Pancreas (tissue), 10 donors: ENCODE measurements around the gene NUMA1. TPM values are rescaled to one million over a fixed set of nuclear protein-coding genes. Genes with fewer than 3 reads are reported as not detected.
A peak's percentile ranks its signal among the peaks of the same experiment; 100 is the strongest.

Experiments used
- ATAC-seq, 4 donors: fragments of 200-7000 bp; cut with Tn5 transposase; one replicate each; pipeline versions ENCODE4 v1.8.0 to v1.9.1; 2020; ENCODE audit warnings: mild to moderate bottlenecking in 4 of 4, moderate library complexity in 4 of 4
- DNase-seq, 6 donors: peaks; one replicate each; pipeline ENCODE4 v3.0.0-alpha.2; 2020
- FAIRE-seq: peaks from 2 replicates; lab custom pipeline; 2012; peaks lifted over from hg19 to GRCh38; lab: Jason Lieb, UNC
- H3K27ac ChIP-seq, 4 donors: fragments of 200-600 bp; sonication (generic); 1 replicate in 3 of 4; 2 replicates in 1 of 4; pipeline versions ENCODE4 v1.5.0 to v1.8.0; 2020
- H3K27me3 ChIP-seq, 4 donors: fragments of 200-600 bp; one replicate each; pipeline ENCODE4 v1.8.0; 2021
- H3K36me3 ChIP-seq, 3 donors: fragments of 200-600 bp; sonication (generic) in 1 of 3; one replicate each; pipeline versions ENCODE4 v1.5.0 to v1.8.0; 2020 to 2021
- H3K4me1 ChIP-seq, 3 donors: fragments of 200-600 bp; one replicate each; pipeline ENCODE4 v1.8.0; 2021
- H3K4me3 ChIP-seq, 4 donors: fragments of 200-600 bp; sonication (generic) in 2 of 4; one replicate each; pipeline versions ENCODE4 v1.5.0 to v1.8.0; 2020 to 2021
- H3K9me3 ChIP-seq, 4 donors: fragments of 200-600 bp; one replicate each; pipeline ENCODE4 v1.8.0; 2021
- WGBS, 2 donors: extraction: QIAGEN DNeasy Blood & Tissue Kit; methylation state at CpG; one replicate each; pipeline ENCODE4 v1.1.7; 2013; 5-methylcytosine and 5-hydroxymethylcytosine counted together
- intact Hi-C, 3 donors: fragments of 100-400 bp; cut with DNase I; formaldehyde crosslinking; loops; one replicate each; pipeline versions ENCODE4 v1.11.1 to v1.14.2; 2022
- polyA plus RNA-seq, 2 donors: library from polyadenylated mRNA; stranded (reverse); fragments of 200-250 nt; gene quantifications; one replicate each; pipeline ENCODE4 v1.2.3, GENCODE V29; 2013
- total RNA-seq, 6 donors: library from RNA; stranded (reverse); fragmentation: NEBNext Ultra II Directional in 4 of 6; extraction: Animal tissue kit (Norgen Biotek cat#: 25700) in 4 of 6; gene quantifications; one replicate each; pipeline versions ENCODE4 v1.2.1 to v1.2.4, GENCODE V29; 2021 to 2023
- TF ChIP-seq, protein P1 (sequence below), 4 donors: fragments of 200-600 bp; sonication (generic) in 3 of 4; IDR thresholded peaks; one replicate each; pipeline versions ENCODE4 v1.5.0 to v1.8.0; 2021; ENCODE audit warnings: antibody characterized with exemption in 4 of 4
- donor health status: healthy with polysubstance abuse.
- donor health status: DM: no; HTN: no; CAD: no; lungs with moderate emphysema.
- donor health status: DM: no; HTN: no; CAD: no.
- donor health status: control.
- donor health status: control.
- donor health status: Bipolar disorder and iron deficiency.
- donor health status: DM: yes; HTN: yes; CAD: no.
- donor health status: DM: no; HTN: no; CAD: no.
- donor health status: DM: no; HTN: no; CAD: no.
- donor health status: DM: yes; HTN: yes; CAD: no.

The NUMA1 gene
- total and polyA plus RNA-seq, 8 donors: 68.8 to 216 (median 99.4) TPM

DNA sequence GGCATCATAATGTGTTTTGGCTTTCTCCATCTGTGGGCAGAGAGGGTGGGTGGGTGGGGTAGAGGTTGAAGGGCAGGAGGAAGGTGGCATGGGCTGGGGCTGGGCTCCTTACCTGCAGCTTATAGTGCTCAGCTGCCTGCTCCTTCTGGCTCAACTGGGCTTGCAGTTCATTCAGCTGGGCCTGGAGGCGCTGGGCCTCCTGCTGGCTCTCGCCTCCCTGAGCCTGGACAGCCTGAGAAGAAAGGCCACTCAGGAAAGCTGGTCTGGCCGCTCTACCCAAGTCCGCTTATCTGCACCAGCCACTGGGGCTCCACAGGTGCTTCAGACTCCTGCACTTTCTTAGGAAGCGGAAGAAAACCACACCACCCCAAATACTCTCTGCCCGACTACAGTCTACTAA lies 71.2 kb downstream of the NUMA1 start:
- TF ChIP-seq, protein P1, sequence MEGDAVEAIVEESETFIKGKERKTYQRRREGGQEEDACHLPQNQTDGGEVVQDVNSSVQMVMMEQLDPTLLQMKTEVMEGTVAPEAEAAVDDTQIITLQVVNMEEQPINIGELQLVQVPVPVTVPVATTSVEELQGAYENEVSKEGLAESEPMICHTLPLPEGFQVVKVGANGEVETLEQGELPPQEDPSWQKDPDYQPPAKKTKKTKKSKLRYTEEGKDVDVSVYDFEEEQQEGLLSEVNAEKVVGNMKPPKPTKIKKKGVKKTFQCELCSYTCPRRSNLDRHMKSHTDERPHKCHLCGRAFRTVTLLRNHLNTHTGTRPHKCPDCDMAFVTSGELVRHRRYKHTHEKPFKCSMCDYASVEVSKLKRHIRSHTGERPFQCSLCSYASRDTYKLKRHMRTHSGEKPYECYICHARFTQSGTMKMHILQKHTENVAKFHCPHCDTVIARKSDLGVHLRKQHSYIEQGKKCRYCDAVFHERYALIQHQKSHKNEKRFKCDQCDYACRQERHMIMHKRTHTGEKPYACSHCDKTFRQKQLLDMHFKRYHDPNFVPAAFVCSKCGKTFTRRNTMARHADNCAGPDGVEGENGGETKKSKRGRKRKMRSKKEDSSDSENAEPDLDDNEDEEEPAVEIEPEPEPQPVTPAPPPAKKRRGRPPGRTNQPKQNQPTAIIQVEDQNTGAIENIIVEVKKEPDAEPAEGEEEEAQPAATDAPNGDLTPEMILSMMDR (IDR thresholded peaks at IDR 0.05): no peak
- no peak for FAIRE-seq
- intact Hi-C loops: no loop called here
- H3K36me3 ChIP-seq: peaks cover 4 to 98% (median 69%) of the 10 kb centered on the region in 3 donors
- no peaks in the 10 kb centered on the region for H3K27me3 ChIP-seq
- 97 to 100% methylated on average over 4 to 6 of the region's 6 CpGs for WGBS, 2 donors
- no peak overlapping the region for H3K27ac ChIP-seq
- H3K4me1 ChIP-seq: peaks cover 6 to 10% (median 9%) of the 10 kb centered on the region in 3 donors
- H3K9me3 ChIP-seq: no peaks in the 10 kb centered on the region
- no peak for DNase-seq
- no peak overlapping the region for H3K4me3 ChIP-seq
- ATAC-seq: no peak

DNA sequence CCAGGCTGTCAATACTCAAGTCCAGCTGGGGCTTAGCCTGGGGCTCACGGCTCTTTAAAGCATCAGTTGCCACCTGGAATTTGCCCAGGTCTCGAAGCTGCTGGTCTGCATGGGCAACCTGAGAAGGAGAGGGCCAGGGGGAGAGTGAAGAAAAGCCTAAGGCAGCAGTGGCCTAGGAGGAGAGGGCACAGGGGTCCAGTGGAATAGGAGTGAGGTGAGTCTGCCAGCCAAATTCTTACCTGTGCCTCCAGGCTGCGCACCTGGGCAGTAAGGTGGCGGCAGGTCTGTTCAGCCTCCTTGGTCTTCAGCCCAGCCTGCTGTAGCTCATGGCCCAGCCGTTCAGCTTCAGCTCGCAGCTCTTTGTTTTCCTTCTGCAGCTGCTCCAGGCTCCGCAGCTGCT lies 71.6 kb downstream of the NUMA1 start:
- Histone ChIP-seq H3K4me1 (peaks cover 6 to 10% (median 7%) of the 10 kb centered on the region in 3 donors), H3K27me3 (no peaks in the 10 kb centered on the region), H3K4me3 (no peak overlapping the region), H3K36me3 (peaks cover 4 to 98% (median 71%) of the 10 kb centered on the region in 3 donors), H3K27ac (no peak overlapping the region), H3K9me3 (no peaks in the 10 kb centered on the region)
- ATAC-seq (no peak), DNase-seq (no peak), FAIRE-seq (no peak)
- intact Hi-C loops: no loop called here
- 84 to 85% methylated on average over 7 of the region's 7 CpGs for WGBS, 2 donors
- TF ChIP-seq, protein P1 (IDR thresholded peaks at IDR 0.05): no peak

DNA sequence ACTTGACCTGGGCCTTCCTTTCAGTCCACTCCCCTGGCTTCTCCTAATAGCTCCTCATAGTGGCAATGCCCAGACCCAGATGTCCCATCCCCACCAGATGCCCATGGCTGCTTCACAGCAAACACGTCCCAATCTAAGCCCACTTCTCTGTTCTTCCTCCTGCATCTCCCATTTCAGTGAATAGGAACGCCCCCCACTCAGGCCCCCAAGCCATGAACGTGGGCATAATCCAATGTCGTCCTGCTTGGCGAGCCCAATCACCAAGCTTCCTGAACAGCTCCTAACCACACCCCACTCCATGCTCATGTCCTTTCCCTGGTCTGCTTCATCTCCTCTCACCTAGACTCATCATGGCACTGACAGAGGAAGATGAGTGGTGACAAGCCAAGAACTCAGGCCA lies 72.8 kb downstream of the NUMA1 start:
- Histone ChIP-seq H3K4me3 (no peak overlapping the region), H3K36me3 (peaks cover 4 to 98% (median 74%) of the 10 kb centered on the region in 3 donors), H3K4me1 (no peaks in the 10 kb centered on the region), H3K27me3 (no peaks in the 10 kb centered on the region), H3K9me3 (no peaks in the 10 kb centered on the region), H3K27ac (no peak overlapping the region)
- ATAC-seq: no peak
- DNase-seq: no peak
- intact Hi-C loops: no loop called here
- WGBS, 2 donors: 86 to 91% methylated on average over 5 of the region's 5 CpGs
- TF ChIP-seq, protein P1 (IDR thresholded peaks at IDR 0.05): no peak
- no peak for FAIRE-seq

DNA sequence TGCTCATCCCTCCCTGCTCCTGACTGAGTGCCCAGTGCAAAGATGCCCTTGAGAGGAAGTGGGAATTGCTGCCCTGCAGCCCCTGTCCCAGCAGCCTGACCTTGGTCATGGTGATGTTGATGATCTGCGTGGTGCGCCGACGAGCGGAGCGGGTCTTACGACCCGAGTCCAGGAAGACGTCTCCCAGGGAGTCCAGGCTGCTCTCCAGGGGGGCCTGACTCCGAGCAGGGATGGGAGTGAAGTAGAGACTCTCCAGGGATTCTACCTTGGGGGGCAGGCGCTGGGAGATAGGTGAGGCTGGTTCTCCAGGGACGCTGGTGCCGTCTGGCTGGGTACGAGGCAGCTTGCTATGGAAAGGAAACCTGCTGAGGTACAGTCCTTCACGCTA lies 73.3 kb downstream of the NUMA1 start:
- H3K9me3 ChIP-seq: no peaks in the 10 kb centered on the region
- H3K36me3 ChIP-seq: peaks cover 4 to 95% (median 71%) of the 10 kb centered on the region in 3 donors
- 87 to 89% methylated on average over 15 of the region's 15 CpGs for WGBS, 2 donors
- ATAC-seq (no peak), DNase-seq (peak in 1 of 6 donors; percentile 48), FAIRE-seq (no peak)
- H3K27me3 ChIP-seq: no peaks in the 10 kb centered on the region
- H3K4me3 ChIP-seq: no peak overlapping the region
- H3K27ac ChIP-seq: no peak overlapping the region
- TF ChIP-seq, protein P1 (IDR thresholded peaks at IDR 0.05): no peak
- no peaks in the 10 kb centered on the region for H3K4me1 ChIP-seq
- intact Hi-C loops: no loop called here

DNA sequence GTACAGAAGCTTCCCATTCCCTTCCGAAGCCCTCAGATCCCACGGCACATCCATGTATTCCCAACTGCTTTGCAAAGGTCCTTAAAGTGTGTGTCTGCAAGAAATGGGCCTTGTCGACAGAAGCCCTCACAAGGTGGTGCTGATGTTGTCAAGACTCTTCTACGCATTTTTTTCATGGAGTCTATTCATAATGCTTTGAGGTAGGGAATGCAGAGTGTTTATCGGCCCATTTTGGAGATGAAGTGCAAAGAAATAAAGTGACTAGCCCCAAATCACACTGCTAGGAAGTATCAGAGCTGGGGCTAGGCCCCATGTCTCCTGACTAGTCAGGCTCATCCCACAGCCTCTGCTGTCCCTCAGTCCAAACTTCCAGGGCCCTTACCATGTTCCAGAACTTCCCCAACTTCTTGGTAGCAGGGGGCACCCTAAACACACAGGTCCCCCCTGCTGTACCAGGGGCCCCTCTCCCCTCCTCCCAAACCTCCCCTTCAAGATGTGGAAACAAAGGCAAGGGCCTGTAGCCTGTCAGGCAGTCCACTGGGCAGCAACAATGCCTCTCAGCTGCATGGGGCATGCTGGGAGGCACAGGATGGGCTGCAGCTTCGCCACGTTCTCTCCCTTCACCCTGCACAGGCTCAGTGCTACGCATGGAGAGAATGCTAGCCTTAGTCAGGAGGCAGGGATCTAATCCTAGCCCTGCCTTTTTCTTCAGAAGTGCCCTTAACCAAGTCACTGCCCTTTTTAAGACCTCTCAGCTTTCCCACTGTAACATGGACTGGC lies 73.8 kb downstream of the NUMA1 start:
- H3K27ac ChIP-seq: no peak overlapping the region
- FAIRE-seq (no peak), ATAC-seq (no peak), DNase-seq (no peak)
- H3K27me3 ChIP-seq: no peaks in the 10 kb centered on the region
- peaks cover 4 to 91% (median 70%) of the 10 kb centered on the region in 3 donors for H3K36me3 ChIP-seq
- TF ChIP-seq, protein P1 (IDR thresholded peaks at IDR 0.05): no peak
- H3K4me3 ChIP-seq: no peak overlapping the region
- H3K9me3 ChIP-seq: no peaks in the 10 kb centered on the region
- 90% methylated on average over 8 of the region's 8 CpGs for WGBS, 2 donors
- intact Hi-C loops: no loop called here
- no peaks in the 10 kb centered on the region for H3K4me1 ChIP-seq
